SK-N-SH treated with all-trans-retinoic acid at 6 μM for 48 hours (cell line): ENCODE results near the gene STAT5A.

ENCODE experiments used
- ATAC-seq: fragments of 200-7000 bp; cut with Tn5 transposase; 3 replicates; pipeline ENCODE4 v1.9.1; 2020; ENCODE audit warnings: mild to moderate bottlenecking, moderate library complexity
- ARNTL ChIP-seq: fragments of 450-650 bp; formaldehyde crosslinking; IDR thresholded peaks from 2 replicates; pipeline ENCODE4 v1.5.0; 2020; ENCODE audit warnings: low read depth, mild to moderate bottlenecking, moderate library complexity, borderline replicate concordance
- BACH2 ChIP-seq: fragments of 250-450 bp; sonication (Bioruptor Pico); IDR thresholded peaks from 2 replicates; pipeline ENCODE4 v1.9.0; 2021; ENCODE audit warnings: mild to moderate bottlenecking, borderline replicate concordance
- CREB5 ChIP-seq: fragments of 250-450 bp; sonication (Bioruptor Pico); IDR thresholded peaks from 2 replicates; pipeline ENCODE4 v1.5.1; 2020; ENCODE audit warnings: low read depth, mild to moderate bottlenecking, moderate library complexity
- CSDC2 ChIP-seq: fragments of 250-450 bp; sonication (Bioruptor Pico); IDR thresholded peaks from 2 replicates; pipeline ENCODE4 v1.5.0; 2020; ENCODE audit warnings: mild to moderate bottlenecking, moderate library complexity
- GLIS3 ChIP-seq: fragments of 250-450 bp; sonication (Bioruptor Pico); IDR thresholded peaks from 2 replicates; pipeline ENCODE4 v1.5.0; 2020; ENCODE audit warnings: mild to moderate bottlenecking, moderate library complexity
- PATZ1 ChIP-seq: fragments of 250-450 bp; sonication (Bioruptor Pico); IDR thresholded peaks from 2 replicates; pipeline ENCODE4 v1.8.0; 2020; ENCODE audit warnings: mild to moderate bottlenecking, moderate library complexity, borderline replicate concordance
- POU6F1 ChIP-seq: fragments of 250-450 bp; sonication (Bioruptor Pico); IDR thresholded peaks from 2 replicates; pipeline ENCODE4 v1.8.0; 2021; ENCODE audit warnings: low read depth, mild to moderate bottlenecking, moderate library complexity, borderline replicate concordance
- PPARA ChIP-seq: fragments of 250-450 bp; sonication (Bioruptor Pico); IDR thresholded peaks from 2 replicates; pipeline ENCODE4 v1.5.0; 2020; ENCODE audit warnings: mild to moderate bottlenecking, borderline replicate concordance
- RARB ChIP-seq: fragments of 250-450 bp; sonication (Bioruptor Pico); IDR thresholded peaks from 2 replicates; pipeline ENCODE4 v1.8.0; 2021; ENCODE audit warnings: mild to moderate bottlenecking, moderate library complexity
- SNAI2 ChIP-seq: fragments of 250-450 bp; sonication (Bioruptor Pico); IDR thresholded peaks from 2 replicates; pipeline ENCODE4 v1.5.0; 2020; ENCODE audit warnings: mild to moderate bottlenecking, moderate library complexity
- TCF4 ChIP-seq: fragments of 250-450 bp; sonication (Bioruptor Pico); IDR thresholded peaks from 2 replicates; pipeline ENCODE4 v1.8.0; 2021; ENCODE audit warnings: mild to moderate bottlenecking, moderate library complexity, borderline replicate concordance
- TOX ChIP-seq: fragments of 250-450 bp; sonication (Bioruptor Pico); IDR thresholded peaks from 2 replicates; pipeline ENCODE4 v1.8.0; 2021; ENCODE audit warnings: mild to moderate bottlenecking, moderate library complexity, borderline replicate concordance
- ZC3H10 ChIP-seq: fragments of 250-450 bp; sonication (Bioruptor Pico); IDR thresholded peaks from 2 replicates; pipeline ENCODE4 v1.5.1; 2021; ENCODE audit warnings: mild to moderate bottlenecking, moderate library complexity
- ZFP3 ChIP-seq: fragments of 250-450 bp; sonication (Bioruptor Pico); IDR thresholded peaks from 2 replicates; pipeline ENCODE4 v1.5.0; 2020; ENCODE audit warnings: mild to moderate bottlenecking, moderate library complexity
- ZFP30 ChIP-seq: fragments of 450-650 bp; formaldehyde crosslinking; IDR thresholded peaks from 2 replicates; pipeline ENCODE4 v1.5.0; 2022; ENCODE audit warnings: mild to moderate bottlenecking, moderate library complexity
- ZNF565 ChIP-seq: fragments of 450-650 bp; formaldehyde crosslinking; conservative IDR thresholded peaks from 2 replicates; pipeline ENCODE4 v1.5.0; 2020; ENCODE audit warnings: low read depth, mild to moderate bottlenecking, moderate library complexity
- ZNF8 ChIP-seq: fragments of 450-650 bp; formaldehyde crosslinking; IDR thresholded peaks from 2 replicates; pipeline ENCODE4 v1.5.0; 2020; ENCODE audit warnings: mild to moderate bottlenecking, moderate library complexity
- TF ChIP-seq, protein P1 (sequence below): fragments of 250-450 bp; sonication (Bioruptor Pico); IDR thresholded peaks from 2 replicates; pipeline ENCODE4 v1.5.0; 2020; ENCODE audit warnings: mild to moderate bottlenecking, moderate library complexity

The STAT5A gene

GRCh38 chr17:42274812-42275526 is 13.3 kb upstream of the STAT5A start (continued):
- TF ChIP-seq ZNF8 (CRISPR knock-in tag), result no peak
- TF ChIP-seq TCF4 (CRISPR knock-in tag), result no peak
- no peak for TF ChIP-seq ZFP3
- TF ChIP-seq PPARA (CRISPR knock-in tag), result no peak
- TF ChIP-seq ZC3H10 (CRISPR knock-in tag), result no peak
- TF ChIP-seq BACH2 (CRISPR knock-in tag), result no peak

- TF ChIP-seq TOX (CRISPR knock-in tag), result no peak
- no peak for TF ChIP-seq POU6F1 (CRISPR knock-in tag)
- TF ChIP-seq ZNF565 (CRISPR knock-in tag), result no peak
- no peak for TF ChIP-seq ZFP30 (CRISPR knock-in tag)
- no peak for TF ChIP-seq BACH2 (CRISPR knock-in tag)
- peak; percentile 72; the same call in 1 of the 2 replicates for TF ChIP-seq PATZ1 (CRISPR knock-in tag)
- TF ChIP-seq ARNTL (CRISPR knock-in tag), result no peak
- no peak for TF ChIP-seq RARB
- ATAC-seq, result peak; percentile 30
Measured at GRCh38 chr17:42275527-42276358, 12.6 kb upstream of the STAT5A start.

GRCh38 chr17:42276359-42276608 is 12.0 kb upstream of the STAT5A start, which contains the start of gene STAT5B:
TSS of gene STAT5B (minus strand) at chr17:42276391. CDS start at chr17:42232127, 44,264 bp downstream.
- TF ChIP-seq SNAI2 (peak; percentile 90), CSDC2 (peak; percentile 86; the same call in 1 of the 2 replicates), GLIS3 (CRISPR knock-in tag) (no peak)
- ATAC-seq, result peak; percentile 10; the same call in 2 of the 3 replicates

GRCh38 chr17:42276609-42277341 is 11.5 kb upstream of the STAT5A start:
- peak; percentile 71 for ATAC-seq
- TF ChIP-seq, protein P1, sequence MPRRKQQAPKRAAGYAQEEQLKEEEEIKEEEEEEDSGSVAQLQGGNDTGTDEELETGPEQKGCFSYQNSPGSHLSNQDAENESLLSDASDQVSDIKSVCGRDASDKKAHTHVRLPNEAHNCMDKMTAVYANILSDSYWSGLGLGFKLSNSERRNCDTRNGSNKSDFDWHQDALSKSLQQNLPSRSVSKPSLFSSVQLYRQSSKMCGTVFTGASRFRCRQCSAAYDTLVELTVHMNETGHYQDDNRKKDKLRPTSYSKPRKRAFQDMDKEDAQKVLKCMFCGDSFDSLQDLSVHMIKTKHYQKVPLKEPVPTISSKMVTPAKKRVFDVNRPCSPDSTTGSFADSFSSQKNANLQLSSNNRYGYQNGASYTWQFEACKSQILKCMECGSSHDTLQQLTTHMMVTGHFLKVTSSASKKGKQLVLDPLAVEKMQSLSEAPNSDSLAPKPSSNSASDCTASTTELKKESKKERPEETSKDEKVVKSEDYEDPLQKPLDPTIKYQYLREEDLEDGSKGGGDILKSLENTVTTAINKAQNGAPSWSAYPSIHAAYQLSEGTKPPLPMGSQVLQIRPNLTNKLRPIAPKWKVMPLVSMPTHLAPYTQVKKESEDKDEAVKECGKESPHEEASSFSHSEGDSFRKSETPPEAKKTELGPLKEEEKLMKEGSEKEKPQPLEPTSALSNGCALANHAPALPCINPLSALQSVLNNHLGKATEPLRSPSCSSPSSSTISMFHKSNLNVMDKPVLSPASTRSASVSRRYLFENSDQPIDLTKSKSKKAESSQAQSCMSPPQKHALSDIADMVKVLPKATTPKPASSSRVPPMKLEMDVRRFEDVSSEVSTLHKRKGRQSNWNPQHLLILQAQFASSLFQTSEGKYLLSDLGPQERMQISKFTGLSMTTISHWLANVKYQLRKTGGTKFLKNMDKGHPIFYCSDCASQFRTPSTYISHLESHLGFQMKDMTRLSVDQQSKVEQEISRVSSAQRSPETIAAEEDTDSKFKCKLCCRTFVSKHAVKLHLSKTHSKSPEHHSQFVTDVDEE, result no peak
- TF ChIP-seq ZNF565 (CRISPR knock-in tag) (no peak), POU6F1 (CRISPR knock-in tag) (no peak), RARB (no peak), TCF4 (CRISPR knock-in tag) (no peak), CREB5 (no peak), CSDC2 (no peak), PATZ1 (CRISPR knock-in tag) (no peak), GLIS3 (CRISPR knock-in tag) (no peak), ARNTL (CRISPR knock-in tag) (no peak), TOX (CRISPR knock-in tag) (no peak), ZFP3 (no peak), PPARA (CRISPR knock-in tag) (no peak), BACH2 (CRISPR knock-in tag) (no peak), ZC3H10 (CRISPR knock-in tag) (no peak), ZFP30 (CRISPR knock-in tag) (no peak)
